Neuronal stem cell (in vitro differentiated cells): ENCODE data around the gene FAM186B.
A peak's percentile ranks its signal among the peaks of the same experiment; 100 is the strongest.

Experiments used
- DNase-seq: peaks from one replicate; pipeline ENCODE4 v3.0.0-alpha.2; 2013; ENCODE audit warnings: low spot score
- H2AFZ ChIP-seq: one replicate; pipeline ENCODE4 v1.6.1; 2013; ENCODE audit warnings: mild to moderate bottlenecking, low read length, inconsistent platforms
- H2AK5ac ChIP-seq: 2 replicates; pipeline ENCODE4 v1.6.1; 2013; ENCODE audit warnings: low read depth, mild to moderate bottlenecking, inconsistent platforms, low read length, moderate library complexity, mixed read lengths
- H2BK120ac ChIP-seq: 2 replicates; pipeline ENCODE4 v1.6.1; 2013; ENCODE audit warnings: low read depth, mild to moderate bottlenecking, inconsistent platforms, low read length, moderate library complexity, mixed read lengths
- H2BK12ac ChIP-seq: one replicate; pipeline ENCODE4 v1.6.1; 2013; ENCODE audit warnings: low read length, inconsistent platforms
- H2BK15ac ChIP-seq: 2 replicates; pipeline ENCODE4 v1.6.1; 2013; ENCODE audit warnings: mild to moderate bottlenecking, low read length, inconsistent platforms, mixed read lengths
- H2BK5ac ChIP-seq: one replicate; pipeline ENCODE4 v1.6.1; 2013; ENCODE audit warnings: inconsistent platforms, mild to moderate bottlenecking, low read length, moderate library complexity
- H3K14ac ChIP-seq: one replicate; pipeline ENCODE4 v1.6.1; 2013; ENCODE audit warnings: low read length, inconsistent platforms
- H3K18ac ChIP-seq: 2 replicates; pipeline ENCODE4 v1.6.1; 2013; ENCODE audit warnings: low read length, inconsistent platforms
- H3K23ac ChIP-seq: 2 replicates; pipeline ENCODE4 v1.6.1; 2013; ENCODE audit warnings: low read depth, mild to moderate bottlenecking, mixed read lengths, low read length, inconsistent platforms; ENCODE audit not compliant: poor library complexity
- H3K27ac ChIP-seq: replicated peaks from 3 replicates; pipeline ENCODE4 v1.5.1; 2013; ENCODE audit warnings: low read length, inconsistent platforms
- H3K27me3 ChIP-seq, 3 experiments: 2 replicates each; pipeline ENCODE4 v1.6.1; 2013; ENCODE audit warnings: low read length in 3 of 3, mild to moderate bottlenecking in 2 of 3, inconsistent platforms in 1 of 3, low read depth in 1 of 3, mixed read lengths in 1 of 3, moderate library complexity in 1 of 3; ENCODE audit not compliant: control insufficient read depth in 3 of 3, insufficient read depth in 3 of 3
- H3K36me3 ChIP-seq, 2 donors: replicated peaks in 1 of 2; 2 replicates each; pipeline ENCODE4 v1.6.1; 2013; ENCODE audit warnings: low read length in 2 of 2; ENCODE audit not compliant: control insufficient read depth in 2 of 2, insufficient read depth in 2 of 2
- H3K4ac ChIP-seq: 2 replicates; pipeline ENCODE4 v1.6.1; 2013; ENCODE audit warnings: inconsistent platforms, mild to moderate bottlenecking, low read length, moderate library complexity
- H3K4me1 ChIP-seq, 2 donors: 1 replicate in 1 of 2; 2 replicates in 1 of 2; pipeline ENCODE4 v1.6.1; 2013; ENCODE audit warnings: low read length in 2 of 2, low read depth in 1 of 2; ENCODE audit not compliant: control insufficient read depth in 2 of 2, insufficient read depth in 1 of 2
- H3K4me2 ChIP-seq: one replicate; pipeline ENCODE4 v1.6.1; 2013; ENCODE audit warnings: mild to moderate bottlenecking, low read length, inconsistent platforms; ENCODE audit not compliant: insufficient read depth, poor library complexity, severe bottlenecking
- H3K4me3 ChIP-seq, 2 donors: 2 replicates each; pipeline ENCODE4 v1.5.1; 2013; ENCODE audit warnings: low read length in 2 of 2, mild to moderate bottlenecking in 2 of 2, inconsistent platforms in 1 of 2, moderate library complexity in 1 of 2
- H3K79me1 ChIP-seq: one replicate; pipeline ENCODE4 v1.6.1; 2013; ENCODE audit warnings: low read depth, mild to moderate bottlenecking, inconsistent platforms, low read length, moderate library complexity
- H3K9ac ChIP-seq: one replicate; pipeline ENCODE4 v1.6.1; 2013; ENCODE audit warnings: mild to moderate bottlenecking, low read depth, low read length, inconsistent platforms; ENCODE audit not compliant: poor library complexity
- H3K9me3 ChIP-seq, 2 donors: replicated peaks in 1 of 2; 2 replicates each; pipeline versions ENCODE3 to v1.6.1; 2013; ENCODE audit warnings: low read length in 2 of 2, mild to moderate bottlenecking in 2 of 2, inconsistent platforms in 1 of 2, low read depth in 1 of 2, mixed read lengths in 1 of 2, moderate library complexity in 1 of 2; ENCODE audit not compliant: control insufficient read depth in 2 of 2, insufficient read depth in 1 of 2
- H4K8ac ChIP-seq: one replicate; pipeline ENCODE4 v1.6.1; 2013; ENCODE audit warnings: low read depth, mild to moderate bottlenecking, inconsistent platforms, low read length, moderate library complexity
- H4K91ac ChIP-seq: one replicate; pipeline ENCODE4 v1.6.1; 2013; ENCODE audit warnings: low read length, low read depth, mild to moderate bottlenecking, inconsistent platforms; ENCODE audit not compliant: poor library complexity
- WGBS, 2 donors: extraction: QIAGEN DNeasy Blood & Tissue Kit; methylation state at CpG; one replicate each; pipeline ENCODE4 v1.1.7; 2013; ENCODE audit warnings: missing lambda C conversion rate in 2 of 2, mixed read lengths in 1 of 2; ENCODE audit not compliant: insufficient read length in 2 of 2, insufficient replicate concordance in 1 of 2; ENCODE audit errors: extremely low coverage in 2 of 2; 5-methylcytosine and 5-hydroxymethylcytosine counted together

Gene FAM186B

GRCh38 chr12:49542592-49543160, 62.8 kb downstream of the FAM186B start:
- Histone ChIP-seq H3K9ac (no peak overlapping the region), H3K27me3 (peaks cover 31 to 92% (median 87%) of the 10 kb centered on the region in 3 experiments), H3K14ac (no peak overlapping the region), H3K18ac (peak overlapping the region; percentile 66), H3K4ac (no peak overlapping the region), H2BK15ac (peak overlapping the region; percentile 44), H3K36me3 (no peaks in the 10 kb centered on the region), H4K8ac (no peak overlapping the region), H2BK120ac (no peak overlapping the region), H2BK5ac (no peak overlapping the region), H3K27ac (no peak overlapping the region), H4K91ac (no peak overlapping the region), H2BK12ac (no peak overlapping the region), H3K4me1 (peaks cover 15 to 18% of the 10 kb centered on the region in 2 donors), H3K23ac (peak overlapping the region; percentile 27), H3K4me3 (no peak overlapping the region), H2AK5ac (peak overlapping the region; percentile 72), H3K79me1 (no peaks in the 10 kb centered on the region), H2AFZ (no peak overlapping the region), H3K9me3 (peaks cover 0 to 2% of the 10 kb centered on the region in 2 donors), H3K4me2 (no peak overlapping the region)
- DNase-seq: no peak
- WGBS, 2 donors: no CpG with 5 or more reads among the region's 15 CpGs

GRCh38 chr12:49541911-49542505, 63.4 kb downstream of the FAM186B start:
- no peak overlapping the region for H2BK120ac ChIP-seq
- WGBS, 2 donors: no CpG with 5 or more reads among the region's 7 CpGs
- no peak overlapping the region for H3K27ac ChIP-seq
- peak overlapping the region; percentile 44 for H2BK15ac ChIP-seq
- H4K8ac ChIP-seq: no peak overlapping the region
- no peaks in the 10 kb centered on the region for H3K36me3 ChIP-seq
- no peak overlapping the region for H2BK5ac ChIP-seq
- H3K79me1 ChIP-seq: no peaks in the 10 kb centered on the region
- peak overlapping the region; percentile 27 for H3K23ac ChIP-seq
- H3K27me3 ChIP-seq: peaks cover 33 to 92% (median 87%) of the 10 kb centered on the region in 3 experiments
- no peak overlapping the region for H3K14ac ChIP-seq
- H2AK5ac ChIP-seq: peak overlapping the region; percentile 72
- H3K4me3 ChIP-seq: no peak overlapping the region
- peaks cover 19 to 23% of the 10 kb centered on the region in 2 donors for H3K4me1 ChIP-seq
- H3K4me2 ChIP-seq: no peak overlapping the region
- peak overlapping the region; percentile 21 for H3K18ac ChIP-seq
- H3K9ac ChIP-seq: no peak overlapping the region
- H4K91ac ChIP-seq: no peak overlapping the region
- no peak overlapping the region for H3K4ac ChIP-seq
- H2BK12ac ChIP-seq: peak overlapping the region; percentile 48
- DNase-seq: no peak
- H3K9me3 ChIP-seq: peaks cover 0 to 2% of the 10 kb centered on the region in 2 donors
- H2AFZ ChIP-seq: no peak overlapping the region

GRCh38 chr12:49541140-49541861, 64.1 kb downstream of the FAM186B start:
- H3K4me1 ChIP-seq: peaks cover 19 to 23% of the 10 kb centered on the region in 2 donors
- no peak overlapping the region for H3K14ac ChIP-seq
- H2AFZ ChIP-seq: no peak overlapping the region
- H3K4me3 ChIP-seq: no peak overlapping the region
- H2BK15ac ChIP-seq: peak overlapping the region; percentile 49
- H3K9me3 ChIP-seq: peaks cover 0 to 2% of the 10 kb centered on the region in 2 donors
- H3K4me2 ChIP-seq: no peak overlapping the region
- peak overlapping the region; percentile 76 for H3K23ac ChIP-seq
- WGBS, 2 donors: no CpG with 5 or more reads among the region's 18 CpGs
- H3K18ac ChIP-seq: peak overlapping the region; percentile 71
- peak overlapping the region; percentile 47 for H2BK5ac ChIP-seq
- H2AK5ac ChIP-seq: peak overlapping the region; percentile 58
- no peak overlapping the region for H4K8ac ChIP-seq
- no peaks in the 10 kb centered on the region for H3K79me1 ChIP-seq
- H4K91ac ChIP-seq: no peak overlapping the region
- no peaks in the 10 kb centered on the region for H3K36me3 ChIP-seq
- H3K9ac ChIP-seq: no peak overlapping the region
- H3K4ac ChIP-seq: no peak overlapping the region
- DNase-seq: no peak
- H3K27ac ChIP-seq: no peak overlapping the region
- H3K27me3 ChIP-seq: peaks cover 33 to 95% (median 91%) of the 10 kb centered on the region in 3 experiments
- peak overlapping the region; percentile 66 for H2BK120ac ChIP-seq
- no peak overlapping the region for H2BK12ac ChIP-seq
